Liver (tissue), 9 donors: Measurements from ENCODE around the gene HOXC6. TPM values are rescaled to one million over a fixed set of nuclear protein-coding genes. Genes with fewer than 3 reads are reported as not detected.

Source experiments
- DNase-seq: peaks from one replicate; pipeline ENCODE4 v3.0.0-alpha.2; 2017; ENCODE audit warnings: low spot score
- H3K27ac ChIP-seq, 2 donors: one replicate each; pipeline ENCODE4 v1.7.0; 2013; ENCODE audit warnings: inconsistent platforms in 2 of 2, low read length in 2 of 2, control low read depth in 1 of 2, low read depth in 1 of 2, mild to moderate bottlenecking in 1 of 2
- H3K27me3 ChIP-seq, 4 donors: one replicate each; pipeline versions ENCODE4 v1.6.1 to v1.7.0; 2013; ENCODE audit warnings: low read length in 3 of 4, inconsistent platforms in 1 of 4, mild to moderate bottlenecking in 1 of 4, moderate library complexity in 1 of 4; ENCODE audit not compliant: control insufficient read depth in 4 of 4, insufficient read depth in 4 of 4
- H3K36me3 ChIP-seq, 4 donors: one replicate each; pipeline versions ENCODE4 v1.6.1 to v1.7.0; 2013; ENCODE audit warnings: low read length in 3 of 4, mild to moderate bottlenecking in 3 of 4, low read depth in 1 of 4, moderate library complexity in 1 of 4; ENCODE audit not compliant: control insufficient read depth in 4 of 4, insufficient read depth in 3 of 4
- H3K4me1 ChIP-seq, 4 donors: one replicate each; pipeline versions ENCODE4 v1.6.1 to v1.7.0; 2013; ENCODE audit warnings: low read length in 3 of 4, mild to moderate bottlenecking in 3 of 4, moderate library complexity in 1 of 4; ENCODE audit not compliant: control insufficient read depth in 4 of 4, insufficient read depth in 4 of 4
- H3K4me3 ChIP-seq, 3 donors: one replicate each; pipeline versions ENCODE4 v1.6.1 to v1.7.0; 2013; ENCODE audit warnings: low read length in 3 of 3, control low read depth in 1 of 3, low read depth in 1 of 3, mild to moderate bottlenecking in 1 of 3
- H3K9ac ChIP-seq, 2 donors: one replicate each; pipeline ENCODE4 v1.7.0; 2013; ENCODE audit warnings: low read length in 2 of 2, mild to moderate bottlenecking in 2 of 2, moderate library complexity in 2 of 2, control low read depth in 1 of 2, low read depth in 1 of 2
- H3K9me3 ChIP-seq, 4 donors: one replicate each; pipeline versions ENCODE4 v1.6.1 to v1.7.0; 2013; ENCODE audit warnings: low read length in 3 of 4; ENCODE audit not compliant: control insufficient read depth in 4 of 4
- CTCF ChIP-seq: fragments of 150-350 bp; IDR thresholded peaks from 2 replicates; pipeline ENCODE4 v1.5.1; 2017; ENCODE audit warnings: improper control_type of control experiment, low read depth, low read length; ENCODE audit not compliant: missing input control
- HNF4G ChIP-seq: IDR thresholded peaks from 2 replicates; pipeline ENCODE4 v1.6.1; 2016; ENCODE audit warnings: antibody characterized with exemption
- JUND ChIP-seq, 2 donors: IDR thresholded peaks; 2 replicates each; pipeline ENCODE4 v1.6.1; 2016; ENCODE audit warnings: antibody characterized with exemption in 2 of 2
- RXRA ChIP-seq, 2 donors: IDR thresholded peaks; 2 replicates each; pipeline ENCODE4 v1.6.1; 2017 to 2018; ENCODE audit warnings: antibody characterized with exemption in 2 of 2, mild to moderate bottlenecking in 1 of 2
- TAF1 ChIP-seq: conservative IDR thresholded peaks from 2 replicates; pipeline ENCODE4 v1.6.1; 2016; ENCODE audit warnings: antibody characterized with exemption, mild to moderate bottlenecking
- YY1 ChIP-seq: IDR thresholded peaks from 2 replicates; pipeline ENCODE4 v1.6.1; 2016; ENCODE audit warnings: antibody characterized with exemption, mild to moderate bottlenecking
- ZBTB33 ChIP-seq: IDR thresholded peaks from 2 replicates; pipeline ENCODE4 v1.6.1; 2016; ENCODE audit warnings: antibody characterized with exemption
- WGBS: extraction: QIAGEN DNeasy Blood & Tissue Kit; methylation state at CpG from one replicate; pipeline ENCODE4 v1.1.7; 2013; 5-methylcytosine and 5-hydroxymethylcytosine counted together
- polyA plus RNA-seq, 2 donors: library from polyadenylated mRNA; stranded (reverse) in 1 of 2; unstranded in 1 of 2; fragments of 200-250 nt in 1 of 2; fragments of >200 nt in 1 of 2; fragmentation: Nextera tagmentation in 1 of 2; extraction: Ambion mirVana in 1 of 2; gene quantifications; one replicate each; pipeline versions ENCODE4 v1.2.1 to v1.2.3, GENCODE V29; 2013 to 2015
- total RNA-seq, 2 donors: library from RNA; depleted of rRNA; stranded (reverse); fragments of >200 nt; gene quantifications; one replicate each; pipeline ENCODE4 v1.2.3, GENCODE V29; 2014
- donor health status: healthy.
- donor health status: healthy.
- donor health status: healthy.
- donor health status: healthy.
- donor health status: healthy.

The HOXC6 gene
- total and polyA plus RNA-seq, 4 donors = 0.33 TPM; not detected in 3

GRCh38 chr12:54033106-54033979 is 5.1 kb downstream of the HOXC6 start (continued):
- TF ChIP-seq ZBTB33 (no peak), YY1 (no peak), CTCF (no peak), RXRA (IDR thresholded peaks at IDR 0.05) (no peak), HNF4G (no peak)

GRCh38 chr12:54033980-54034784 is 5.9 kb downstream of the HOXC6 start:
- no peak for DNase-seq

More at GRCh38 chr12:54033980-54034784, 5.9 kb downstream of the HOXC6 start:
- H3K4me3 ChIP-seq = peak overlapping the region in 1 of 3 donors; percentile 7
- H3K9me3 ChIP-seq = peaks cover 0 to 3% (median 0%) of the 10 kb centered on the region in 4 donors
- 8% methylated on average over 57 of the region's 57 CpGs for WGBS
- no peak overlapping the region for H3K9ac ChIP-seq
- TF ChIP-seq JUND (IDR thresholded peaks at IDR 0.05) = no peak
- no peak for TF ChIP-seq CTCF
- TF ChIP-seq TAF1 = no peak
- H3K36me3 ChIP-seq = no peaks in the 10 kb centered on the region
- peaks cover 0 to 20% (median 4%) of the 10 kb centered on the region in 4 donors for H3K4me1 ChIP-seq
- peaks cover 12 to 28% (median 17%) of the 10 kb centered on the region in 4 donors for H3K27me3 ChIP-seq
- no peak overlapping the region for H3K27ac ChIP-seq
